Central memory CD8-positive, alpha-beta T cell (primary cell): Measurements from ENCODE around the gene PVALEF.

ENCODE experiments used
- ATAC-seq: fragments of 150-1000 bp; cut with Tn5 transposase; replicated peaks from 2 replicates; pipeline ENCODE4 v1.10.0; 2022; ENCODE audit warnings: mild to moderate bottlenecking, moderate FRiP score, moderate number of reproducible peaks; ENCODE audit not compliant: poor library complexity, severe bottlenecking; ENCODE audit errors: extremely low read depth
- DNase-seq, 2 donors: peaks; one replicate each; pipeline ENCODE4 v3.0.0; 2021; ENCODE audit warnings: low spot score in 2 of 2
- H3K27ac Mint-ChIP-seq: one replicate; pipeline ENCODE4 v1.8.0; 2022; ENCODE audit warnings: low read depth, mild to moderate bottlenecking, moderate library complexity, mixed read lengths
- H3K27me3 Mint-ChIP-seq: one replicate; pipeline ENCODE4 v1.8.0; 2022; ENCODE audit warnings: mixed read lengths
- H3K36me3 Mint-ChIP-seq: one replicate; pipeline ENCODE4 v1.8.0; 2022; ENCODE audit warnings: mild to moderate bottlenecking, moderate library complexity, mixed read lengths; ENCODE audit not compliant: insufficient read depth
- H3K4me1 Mint-ChIP-seq: one replicate; pipeline ENCODE4 v1.8.0; 2022; ENCODE audit warnings: mixed read lengths
- H3K4me3 Mint-ChIP-seq: one replicate; pipeline ENCODE4 v1.8.0; 2022; ENCODE audit warnings: mild to moderate bottlenecking, moderate library complexity, mixed read lengths
- H3K9me3 Mint-ChIP-seq: one replicate; pipeline ENCODE4 v1.8.0; 2022; ENCODE audit warnings: mixed read lengths

The PVALEF gene

DNA sequence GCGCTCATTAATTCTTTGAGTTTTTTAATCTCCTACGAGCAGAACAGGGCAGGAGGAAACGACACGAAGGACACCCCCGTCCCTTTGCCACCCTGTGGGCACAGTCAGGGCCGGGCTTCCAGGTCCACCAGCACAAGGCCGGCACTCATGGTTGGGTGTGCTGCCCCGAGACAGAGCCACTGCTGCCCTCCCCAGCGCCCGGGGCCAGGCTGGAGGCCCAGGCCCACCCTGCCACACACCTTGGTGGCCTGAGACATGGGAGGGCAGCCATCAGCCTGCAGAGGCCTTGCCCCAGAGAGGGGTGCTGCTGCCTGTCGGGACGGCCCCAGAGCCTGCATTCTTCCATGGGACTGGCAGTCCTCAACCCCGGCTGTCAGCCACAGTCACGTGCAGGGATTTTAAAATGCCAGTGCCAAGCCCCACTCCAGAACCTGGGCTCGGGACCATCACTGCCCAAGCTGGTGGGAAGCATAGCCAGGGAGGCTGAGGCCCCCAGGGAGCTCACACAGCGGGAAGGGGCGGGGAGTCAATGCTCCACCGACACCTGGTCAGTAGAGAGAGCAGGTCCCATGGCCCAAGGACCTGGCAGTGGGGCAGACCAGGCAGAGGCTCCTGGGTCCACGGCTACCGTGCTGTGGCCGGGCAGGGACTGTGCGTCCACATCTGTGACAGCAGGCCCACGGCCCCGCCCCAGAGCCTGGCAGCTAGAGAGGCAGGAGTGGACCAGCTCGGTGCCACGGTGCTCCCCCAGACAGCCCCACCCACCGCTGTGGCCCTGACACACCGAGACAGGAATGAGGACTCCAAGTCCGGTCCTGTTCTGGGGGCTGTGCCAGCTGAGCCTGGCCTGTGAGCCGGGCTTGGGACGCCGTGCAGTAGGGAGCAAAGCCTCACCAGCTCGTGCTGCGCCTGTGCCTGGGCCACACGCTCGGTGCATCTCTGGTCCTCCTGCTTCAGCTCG, 29.9 kb downstream of the PVALEF start:
- ATAC-seq (no peak), DNase-seq (no peak)
- H3K27ac Mint-ChIP-seq: no peak overlapping the region
- H3K36me3 Mint-ChIP-seq: peaks cover 1% of the 10 kb centered on the region
- H3K4me3 Mint-ChIP-seq: no peak overlapping the region
- H3K9me3 Mint-ChIP-seq: no peaks in the 10 kb centered on the region
- no peaks in the 10 kb centered on the region for H3K27me3 Mint-ChIP-seq
- no peaks in the 10 kb centered on the region for H3K4me1 Mint-ChIP-seq

DNA sequence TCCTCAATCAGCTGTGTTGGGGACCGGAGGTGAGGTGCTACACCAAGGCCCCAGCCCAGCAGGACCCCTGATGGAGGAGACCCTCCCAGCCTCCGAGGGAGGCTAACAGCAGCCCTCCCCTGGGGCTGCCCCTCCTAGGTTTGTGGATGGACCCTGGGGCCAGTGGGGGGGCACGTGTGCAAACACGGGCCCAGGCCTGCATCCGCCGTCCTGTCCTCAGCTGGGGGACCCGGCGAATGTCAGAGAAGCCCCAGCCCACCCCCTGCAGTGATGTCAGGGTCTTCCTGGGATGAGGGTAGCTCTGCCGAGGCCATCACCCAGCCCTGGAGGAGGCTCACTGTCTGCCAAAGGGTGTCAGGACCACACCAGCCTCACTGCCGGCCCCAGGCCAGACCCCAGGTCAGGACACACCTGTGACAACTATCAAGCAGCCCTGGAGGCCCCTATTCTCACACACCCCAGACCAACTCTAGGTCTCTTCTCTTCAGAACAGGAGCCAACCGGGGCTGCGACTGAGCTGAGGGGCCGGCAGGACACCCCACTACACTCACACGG, 30.7 kb downstream of the PVALEF start:
- no peak for ATAC-seq
- Mint-ChIP-seq H3K4me1 (no peaks in the 10 kb centered on the region), H3K27me3 (no peaks in the 10 kb centered on the region), H3K36me3 (peaks cover 1% of the 10 kb centered on the region), H3K4me3 (no peak overlapping the region), H3K27ac (no peak overlapping the region), H3K9me3 (no peaks in the 10 kb centered on the region)
- DNase-seq: no peak

DNA sequence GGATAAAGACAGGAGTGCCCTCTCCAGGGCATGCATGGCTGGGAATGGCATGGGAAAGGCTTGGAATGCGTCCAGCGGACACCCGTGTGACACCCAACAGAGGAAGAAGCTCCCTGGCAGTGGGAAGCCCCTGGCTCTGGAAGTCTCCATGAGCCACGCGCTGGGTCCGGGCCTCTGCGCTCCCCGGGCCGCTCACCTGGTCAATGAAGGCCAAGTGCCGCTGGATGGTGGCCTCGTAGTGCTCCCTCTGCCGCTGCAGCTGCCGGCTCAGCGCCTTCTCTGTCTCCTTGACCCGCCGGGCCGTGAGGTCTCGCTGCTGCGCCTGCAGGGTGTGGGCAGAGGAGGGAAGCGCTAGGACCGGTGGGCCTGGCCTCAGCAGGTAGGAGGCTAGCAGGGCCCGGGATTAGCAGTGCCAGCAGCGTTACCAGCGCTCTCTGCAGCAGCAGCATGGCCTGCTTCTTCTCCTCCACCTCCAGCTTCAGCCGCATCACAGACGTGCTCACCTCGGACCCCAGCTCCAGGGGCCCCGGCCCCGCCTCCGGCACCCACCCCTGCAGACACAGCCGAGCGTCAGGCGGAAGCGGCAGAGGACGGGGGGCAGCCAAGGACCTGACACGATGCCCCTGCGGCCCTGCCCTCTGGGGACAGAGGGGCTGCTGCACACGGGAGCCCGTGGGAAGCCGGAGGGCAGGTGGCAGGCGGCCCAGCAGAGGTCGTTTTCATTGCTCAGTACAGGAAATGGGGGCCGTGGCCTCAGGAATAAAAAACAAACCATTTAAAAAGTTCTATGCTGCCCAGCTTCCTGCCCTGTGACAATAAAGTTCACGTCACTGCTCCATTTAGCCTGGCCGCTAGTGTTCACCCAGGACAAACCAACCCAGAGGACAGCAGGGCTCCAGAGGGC, 31.4 kb downstream of the PVALEF start:
- no peaks in the 10 kb centered on the region for H3K4me1 Mint-ChIP-seq
- peaks cover 2% of the 10 kb centered on the region for H3K36me3 Mint-ChIP-seq
- no peaks in the 10 kb centered on the region for H3K9me3 Mint-ChIP-seq
- no peaks in the 10 kb centered on the region for H3K27me3 Mint-ChIP-seq
- H3K27ac Mint-ChIP-seq: no peak overlapping the region
- H3K4me3 Mint-ChIP-seq: no peak overlapping the region
- DNase-seq (no peak), ATAC-seq (no peak)

DNA sequence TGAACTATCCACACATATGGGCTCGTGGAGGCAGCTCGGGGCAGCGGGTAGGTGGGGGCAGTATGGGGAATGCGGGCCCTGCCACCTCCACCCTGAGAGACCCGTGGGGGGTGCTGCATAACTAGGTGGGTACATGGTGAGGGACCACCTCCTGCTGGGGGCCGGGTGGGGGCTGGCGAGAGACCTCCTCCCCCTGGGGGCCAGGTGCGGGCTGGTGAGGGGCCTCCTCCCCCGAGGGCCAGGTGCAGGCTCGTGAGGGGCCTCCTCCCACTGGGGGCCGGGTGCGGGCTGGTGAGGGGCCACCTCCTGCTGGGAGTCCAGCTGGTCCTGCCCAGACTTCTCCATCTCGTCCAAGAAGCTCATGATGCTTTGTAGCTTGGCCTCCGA, 32.1 kb downstream of the PVALEF start:
- H3K9me3 Mint-ChIP-seq: no peaks in the 10 kb centered on the region
- H3K27ac Mint-ChIP-seq: no peak overlapping the region
- H3K36me3 Mint-ChIP-seq: peaks cover 2% of the 10 kb centered on the region
- no peak overlapping the region for H3K4me3 Mint-ChIP-seq
- H3K27me3 Mint-ChIP-seq: no peaks in the 10 kb centered on the region
- H3K4me1 Mint-ChIP-seq: no peaks in the 10 kb centered on the region
- no peak for DNase-seq
- no peak for ATAC-seq

DNA sequence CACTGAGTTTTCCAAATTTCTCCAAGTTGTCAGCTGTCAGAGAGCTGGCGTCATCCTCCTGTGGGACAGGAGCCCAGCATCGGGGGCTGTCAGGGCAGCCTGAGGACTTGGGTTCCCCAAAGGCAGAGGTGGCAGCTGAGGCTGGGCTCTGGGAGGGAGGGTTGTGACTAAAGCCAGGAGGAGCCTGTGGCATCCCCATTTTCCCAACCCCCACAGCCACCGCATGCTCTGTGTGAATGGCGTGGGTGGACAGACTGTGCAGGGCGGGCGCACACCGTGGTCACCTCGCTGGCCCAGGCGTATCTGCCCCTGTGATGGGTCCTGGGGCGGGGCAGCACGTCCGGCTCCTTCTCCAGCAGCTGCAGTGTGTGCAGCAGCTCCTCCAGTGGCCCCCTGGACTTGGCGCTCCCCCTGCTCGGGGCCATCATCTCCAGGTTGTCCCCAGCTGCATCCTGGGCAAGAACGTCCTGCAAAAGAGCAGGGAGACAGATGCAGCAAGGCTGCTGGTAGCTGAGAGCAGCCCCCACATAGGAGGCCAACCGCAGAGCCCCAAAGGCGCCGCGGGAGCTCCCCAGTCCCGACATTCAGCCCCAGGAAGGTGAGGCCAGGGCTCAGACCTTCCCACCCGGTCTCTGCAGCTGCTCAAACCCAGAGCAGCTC, 32.7 kb downstream of the PVALEF start:
- H3K27me3 Mint-ChIP-seq: no peaks in the 10 kb centered on the region
- H3K9me3 Mint-ChIP-seq: no peaks in the 10 kb centered on the region
- no peak for ATAC-seq
- DNase-seq: no peak
- H3K27ac Mint-ChIP-seq: no peak overlapping the region
- peaks cover 2% of the 10 kb centered on the region for H3K36me3 Mint-ChIP-seq
- no peaks in the 10 kb centered on the region for H3K4me1 Mint-ChIP-seq
- H3K4me3 Mint-ChIP-seq: no peak overlapping the region

DNA sequence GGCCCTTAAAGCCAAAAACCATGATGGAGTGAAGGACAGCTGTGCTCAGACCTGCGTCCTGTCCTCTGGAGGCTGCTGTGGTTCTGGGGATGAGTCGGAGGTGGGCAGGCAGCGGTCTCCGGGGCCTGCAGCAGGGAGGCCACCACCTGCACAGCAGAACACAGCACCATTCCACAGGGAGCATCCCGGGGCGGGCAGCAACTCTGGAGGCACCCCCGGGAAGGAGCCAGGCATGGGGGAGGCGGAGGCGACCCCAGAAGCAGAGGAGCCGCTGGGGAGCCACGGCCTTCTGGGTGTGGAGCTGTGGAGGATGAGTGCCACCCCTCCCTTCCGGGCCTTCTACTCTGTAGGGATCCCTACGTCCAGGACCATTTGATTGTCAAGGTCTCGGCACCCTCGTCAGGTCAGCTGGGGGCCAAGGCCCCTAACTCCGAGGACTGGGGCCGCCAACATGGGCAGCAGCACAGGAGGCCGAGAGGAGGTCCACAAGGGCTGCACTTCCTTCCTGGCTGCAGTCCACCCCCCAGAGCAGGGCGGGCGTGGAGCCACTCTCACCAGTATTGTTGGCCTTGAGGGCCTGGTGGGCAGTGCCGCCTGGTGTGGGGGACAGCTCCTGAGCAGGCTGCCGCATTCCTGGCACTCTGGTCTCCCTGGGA, 33.6 kb downstream of the PVALEF start:
- Mint-ChIP-seq H3K9me3 (no peaks in the 10 kb centered on the region), H3K27ac (no peak overlapping the region), H3K36me3 (peaks cover 1% of the 10 kb centered on the region), H3K4me1 (no peaks in the 10 kb centered on the region), H3K27me3 (no peaks in the 10 kb centered on the region), H3K4me3 (no peak overlapping the region)
- no peak for DNase-seq
- ATAC-seq: no peak

DNA sequence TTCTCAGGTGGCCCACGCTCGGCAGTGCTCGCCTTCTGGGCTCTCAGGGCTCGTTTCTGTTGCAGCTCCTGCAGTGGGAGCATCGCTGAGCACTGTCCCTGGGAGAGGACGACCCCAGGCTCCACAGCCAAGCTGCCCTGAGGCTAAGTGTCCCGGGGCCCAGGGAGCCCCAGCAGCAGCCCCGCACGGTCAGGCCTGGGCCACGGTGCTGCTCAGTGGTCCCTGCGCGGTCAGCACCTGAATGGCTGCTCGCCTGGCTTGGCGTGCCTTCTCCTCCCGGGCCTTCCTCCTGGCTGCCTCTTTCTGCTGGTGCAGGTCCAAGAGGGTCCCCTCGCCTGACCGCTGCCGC, 34.1 kb downstream of the PVALEF start:
- no peak overlapping the region for H3K4me3 Mint-ChIP-seq
- H3K9me3 Mint-ChIP-seq: no peaks in the 10 kb centered on the region
- ATAC-seq: no peak
- H3K27ac Mint-ChIP-seq: no peak overlapping the region
- H3K27me3 Mint-ChIP-seq: no peaks in the 10 kb centered on the region
- no peaks in the 10 kb centered on the region for H3K4me1 Mint-ChIP-seq
- H3K36me3 Mint-ChIP-seq: peaks cover 1% of the 10 kb centered on the region
- no peak for DNase-seq

DNA sequence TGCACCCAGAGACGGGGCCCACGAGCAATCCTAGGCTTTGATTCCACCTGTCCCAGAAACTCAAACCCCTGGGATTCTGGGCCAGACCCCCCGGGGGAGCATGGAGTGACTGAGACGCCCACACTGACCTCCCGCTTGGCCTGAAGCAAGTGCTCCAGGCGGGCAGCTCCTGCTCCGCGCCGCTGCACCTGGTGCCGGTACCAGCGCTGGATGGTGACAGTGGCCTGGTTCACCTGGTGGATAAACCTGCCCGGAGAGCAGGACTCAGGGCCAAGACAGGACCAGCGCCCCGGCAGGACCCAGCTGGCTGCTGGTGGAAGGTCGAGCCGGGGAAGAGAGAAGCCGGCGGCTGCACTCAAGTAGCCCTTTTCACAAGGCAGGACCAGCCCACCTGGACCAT, 34.9 kb downstream of the PVALEF start:
- H3K9me3 Mint-ChIP-seq: no peaks in the 10 kb centered on the region
- H3K27me3 Mint-ChIP-seq: no peaks in the 10 kb centered on the region
- ATAC-seq (no peak), DNase-seq (no peak)
- H3K4me1 Mint-ChIP-seq: no peaks in the 10 kb centered on the region
- no peak overlapping the region for H3K27ac Mint-ChIP-seq
- no peak overlapping the region for H3K4me3 Mint-ChIP-seq
- H3K36me3 Mint-ChIP-seq: peaks cover 1% of the 10 kb centered on the region

DNA sequence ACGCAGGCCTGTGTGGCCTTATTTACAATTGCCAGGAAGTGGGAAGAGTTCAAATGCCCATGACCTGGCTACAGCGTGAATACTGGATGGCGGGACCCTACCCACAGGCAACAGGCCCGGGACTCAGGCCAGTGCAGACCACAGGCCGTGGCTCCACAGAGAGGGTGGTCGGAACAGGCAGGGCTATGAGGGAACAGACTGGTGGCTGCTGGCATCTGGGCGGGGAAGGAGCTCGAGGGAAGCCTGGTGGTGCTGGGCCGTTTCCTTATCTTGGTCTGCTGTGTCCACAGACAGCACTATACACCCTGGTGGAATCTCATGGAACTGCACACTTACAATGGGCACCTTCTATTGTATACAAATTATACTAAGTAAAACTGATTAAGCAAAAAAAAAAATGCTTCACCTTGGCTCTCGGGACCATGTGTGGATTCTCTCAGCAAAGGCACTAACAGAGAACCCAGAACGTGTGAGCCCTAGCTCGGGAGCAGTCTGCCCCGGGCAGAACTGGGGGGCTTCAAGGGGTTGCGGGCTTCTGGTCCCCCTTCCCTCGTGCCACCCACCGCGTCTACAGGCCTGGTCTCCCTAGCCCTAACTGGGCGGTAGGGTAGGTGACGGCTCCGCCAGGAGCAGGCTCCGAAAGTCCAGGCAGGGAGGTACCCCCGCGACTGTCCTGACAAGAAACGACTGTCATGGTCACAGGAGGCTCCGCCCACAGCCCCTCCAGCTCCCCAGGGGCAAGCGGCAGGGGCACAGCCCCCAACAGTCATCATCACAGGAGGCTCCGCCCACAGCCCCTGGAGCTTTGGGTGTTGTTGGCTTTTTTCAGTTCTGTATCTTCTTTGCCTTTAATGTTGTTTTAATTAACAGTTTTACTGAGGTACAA, 35.6 kb downstream of the PVALEF start:
- Mint-ChIP-seq H3K9me3 (no peaks in the 10 kb centered on the region), H3K27ac (no peak overlapping the region), H3K36me3 (peaks cover 1% of the 10 kb centered on the region), H3K4me1 (no peaks in the 10 kb centered on the region), H3K4me3 (no peak overlapping the region), H3K27me3 (no peaks in the 10 kb centered on the region)
- DNase-seq (no peak), ATAC-seq (no peak)

DNA sequence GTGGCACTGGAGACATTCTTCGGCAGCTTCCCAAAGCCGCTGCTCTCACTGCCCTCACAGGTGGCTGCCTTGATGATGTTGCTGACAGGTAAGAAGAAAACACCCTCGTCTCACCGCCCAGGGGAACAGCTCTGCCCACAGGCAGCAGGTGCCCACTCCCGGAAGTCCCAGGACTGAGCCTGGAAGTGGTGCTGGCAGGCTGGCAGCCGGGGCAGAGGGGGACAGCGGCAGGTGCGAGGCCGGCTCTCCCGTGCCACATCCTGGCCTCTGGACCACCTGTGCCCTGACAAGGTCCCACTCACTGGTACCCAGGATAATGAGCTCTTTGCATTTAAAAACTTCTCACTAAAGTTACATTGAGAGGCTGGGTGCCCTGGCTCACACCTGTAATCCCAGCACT, 37.0 kb downstream of the PVALEF start:
- DNase-seq (no peak), ATAC-seq (no peak)
- no peak overlapping the region for H3K27ac Mint-ChIP-seq
- no peaks in the 10 kb centered on the region for H3K4me1 Mint-ChIP-seq
- H3K27me3 Mint-ChIP-seq: no peaks in the 10 kb centered on the region
- peaks cover 1% of the 10 kb centered on the region for H3K36me3 Mint-ChIP-seq
- H3K9me3 Mint-ChIP-seq: no peaks in the 10 kb centered on the region
- H3K4me3 Mint-ChIP-seq: no peak overlapping the region

DNA sequence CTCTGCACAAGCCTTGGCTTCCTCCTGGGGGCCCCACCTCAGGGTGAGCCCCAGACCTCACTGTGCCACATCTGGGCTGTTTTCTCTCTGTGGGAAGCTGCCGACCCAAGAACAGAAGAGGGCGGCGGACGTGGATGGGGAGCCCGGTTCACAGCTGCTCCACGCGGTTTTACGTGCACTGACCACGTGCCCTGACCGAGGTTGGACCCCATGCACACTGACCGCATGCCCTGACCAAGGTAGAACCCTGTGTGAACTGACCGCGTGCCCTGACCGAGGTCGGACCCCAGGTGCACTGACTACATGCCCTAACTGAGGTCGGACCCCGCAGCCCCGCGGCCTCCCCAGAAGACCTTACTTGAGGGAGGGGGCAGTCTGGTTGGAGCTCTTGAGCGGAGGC, 37.8 kb downstream of the PVALEF start:
- H3K27me3 Mint-ChIP-seq: no peaks in the 10 kb centered on the region
- H3K27ac Mint-ChIP-seq: no peak overlapping the region
- no peak for ATAC-seq
- H3K9me3 Mint-ChIP-seq: no peaks in the 10 kb centered on the region
- no peak for DNase-seq
- H3K4me3 Mint-ChIP-seq: no peak overlapping the region
- peaks cover 1% of the 10 kb centered on the region for H3K36me3 Mint-ChIP-seq
- no peaks in the 10 kb centered on the region for H3K4me1 Mint-ChIP-seq
